GF-D8 (cell line): ENCODE data around the gene IFI27L1.

Source experiments
- DNase-seq: peaks from one replicate; lab custom pipeline; 2025; lab: John Stamatoyannopoulos, UW

IFI27L1 gene

GRCh38 chr14:94113908-94114588, 32.9 kb downstream of the IFI27L1 start:
- no peak for DNase-seq

DNA sequence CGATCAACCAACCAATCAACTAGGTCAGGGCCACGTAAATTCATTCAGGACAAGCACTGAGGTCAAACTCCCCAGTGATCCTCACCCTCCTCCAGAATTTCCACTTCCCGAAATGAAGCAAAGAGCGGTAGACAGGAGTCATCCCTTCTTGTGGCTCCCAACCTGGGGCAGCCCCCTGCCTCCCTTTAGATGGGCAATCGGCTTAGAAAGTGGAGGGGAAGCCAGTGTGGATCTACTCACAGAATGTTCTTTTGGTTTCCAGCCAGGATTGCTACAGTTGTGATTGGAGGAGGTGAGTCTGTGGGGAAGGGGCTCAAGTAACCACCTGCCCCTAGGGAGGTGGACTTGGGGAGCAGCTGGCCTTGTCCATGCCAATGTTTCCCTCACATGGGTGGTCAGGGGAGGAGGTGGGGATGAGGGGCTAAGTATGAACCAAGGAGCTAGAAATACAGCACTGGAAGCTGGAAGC, 33.5 kb downstream of the IFI27L1 start:
- no peak for DNase-seq

DNA sequence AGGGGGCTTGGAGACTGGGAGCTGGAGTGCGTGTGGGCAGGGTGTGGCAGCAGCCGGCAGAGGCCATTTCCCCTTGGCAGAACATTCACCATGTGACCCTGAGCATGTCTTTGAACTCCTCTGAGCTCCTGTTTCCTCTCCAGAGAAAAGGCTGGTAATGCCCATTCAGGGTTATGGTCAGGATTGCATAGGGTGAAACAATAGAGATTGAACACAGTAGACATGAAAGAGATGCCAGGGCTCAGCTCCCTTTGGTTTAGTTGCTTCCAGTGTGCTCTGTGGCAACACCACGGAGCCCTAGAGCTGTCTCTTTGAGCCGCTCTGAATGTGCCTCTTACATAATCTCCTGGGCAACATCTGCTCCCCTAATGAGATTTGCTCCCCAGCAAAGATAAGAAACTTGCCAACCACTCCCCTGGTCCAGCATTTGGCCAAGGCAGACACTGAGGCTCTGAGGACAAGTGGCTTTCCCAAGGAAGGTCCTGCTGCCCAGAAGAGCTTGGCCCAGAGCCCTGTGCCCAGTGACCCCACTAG, 34.0 kb downstream of the IFI27L1 start:
- no peak for DNase-seq

DNA sequence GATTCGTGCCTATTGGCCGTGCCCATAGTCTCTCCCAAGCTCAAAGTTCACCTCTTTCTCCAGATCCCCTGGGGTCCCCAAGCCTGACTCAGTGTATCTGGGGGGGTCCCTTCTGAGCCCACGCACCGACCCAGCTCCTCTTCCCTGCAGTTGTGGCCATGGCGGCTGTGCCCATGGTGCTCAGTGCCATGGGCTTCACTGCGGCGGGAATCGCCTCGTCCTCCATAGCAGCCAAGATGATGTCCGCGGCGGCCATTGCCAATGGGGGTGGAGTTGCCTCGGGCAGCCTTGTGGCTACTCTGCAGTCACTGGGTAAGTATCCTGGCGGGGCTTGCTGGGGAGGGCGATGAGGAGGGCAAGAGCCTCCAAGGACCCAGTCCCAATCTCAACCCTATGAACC, 34.5 kb downstream of the IFI27L1 start:
- no peak for DNase-seq

DNA sequence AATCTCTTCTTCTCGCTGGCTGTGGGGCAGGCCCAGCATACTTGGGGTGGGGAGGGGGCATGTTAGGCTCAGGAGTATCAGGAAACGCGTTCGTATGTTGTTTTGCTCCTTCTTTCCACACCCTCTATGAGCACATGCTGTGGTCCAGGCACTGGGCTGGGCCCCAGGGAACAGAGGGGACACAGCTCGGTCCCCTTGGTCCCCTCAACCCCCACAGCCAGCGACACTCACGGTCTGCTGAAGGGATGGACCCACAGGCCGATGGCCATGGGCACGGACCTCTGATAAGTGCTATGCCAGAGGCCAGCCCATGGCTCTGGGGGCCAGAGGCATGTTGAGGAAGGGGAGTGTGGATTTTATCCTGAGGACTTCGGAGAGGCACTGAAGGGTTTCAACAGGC, 35.6 kb downstream of the IFI27L1 start:
- no peak for DNase-seq

DNA sequence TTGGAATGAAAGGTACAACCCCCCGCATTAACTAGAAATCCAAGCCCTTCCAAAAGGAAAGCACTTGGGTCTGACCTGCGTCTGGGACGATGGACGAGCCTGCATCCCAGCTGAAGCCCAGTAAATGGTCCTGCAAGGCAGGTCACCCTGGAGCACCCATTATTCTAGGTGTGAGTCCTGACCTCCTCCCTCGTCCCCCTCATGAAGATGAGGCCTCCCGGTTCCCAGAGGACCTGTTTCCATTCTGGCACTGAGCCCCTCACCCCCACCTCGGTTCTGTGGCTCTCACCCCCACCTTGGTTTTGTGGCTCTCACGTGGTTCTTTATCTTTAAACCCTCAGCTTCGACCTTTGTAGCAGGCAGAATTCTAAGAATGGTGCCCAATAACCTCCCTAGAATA, 36.7 kb downstream of the IFI27L1 start:
- no peak for DNase-seq

DNA sequence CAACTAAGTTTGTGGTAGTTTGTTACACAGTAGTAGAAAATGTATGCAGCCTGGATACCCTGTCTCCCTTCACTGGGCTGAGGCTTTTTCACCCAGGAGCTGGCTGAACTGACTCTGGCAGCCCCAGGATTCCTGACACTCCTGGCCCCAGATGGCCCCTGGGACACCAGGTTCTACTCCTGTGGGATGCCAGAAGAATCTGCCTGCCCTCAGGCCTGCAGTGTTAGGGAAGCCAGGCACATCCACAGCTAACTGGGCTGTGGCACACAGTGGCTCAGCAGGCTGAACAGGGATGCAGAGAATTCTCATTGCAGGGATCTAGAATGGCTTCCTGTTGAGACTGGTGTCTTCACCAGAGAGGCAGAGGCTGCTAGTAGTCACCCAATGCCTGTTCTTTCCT, 38.0 kb downstream of the IFI27L1 start:
- DNase-seq: no peak

GRCh38 chr14:94120667-94121340, 39.7 kb downstream of the IFI27L1 start:
- DNase-seq: no peak

DNA sequence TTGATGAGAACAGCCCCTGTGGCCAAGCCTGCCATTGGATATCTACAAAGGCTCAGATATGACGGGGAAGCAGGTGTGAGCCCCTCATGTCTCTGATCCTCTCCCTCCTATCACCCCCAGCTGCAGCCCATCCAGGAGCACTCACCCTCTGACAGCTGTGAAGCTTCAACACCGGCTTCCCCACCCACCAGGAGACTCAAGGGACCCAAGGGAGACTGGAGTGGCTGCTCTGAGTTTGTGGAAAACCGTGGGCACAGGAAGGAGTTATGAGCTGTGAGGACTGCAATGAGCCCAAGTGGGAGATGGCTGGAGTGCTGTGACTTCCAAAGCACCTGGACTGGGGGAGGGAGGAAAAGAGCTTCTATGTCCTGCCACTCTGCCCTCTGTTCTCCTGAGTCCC, 40.4 kb downstream of the IFI27L1 start:
- DNase-seq: no peak

- DNase-seq: no peak
Observed at GRCh38 chr14:94122438-94122837, 41.3 kb downstream of the IFI27L1 start.

DNA sequence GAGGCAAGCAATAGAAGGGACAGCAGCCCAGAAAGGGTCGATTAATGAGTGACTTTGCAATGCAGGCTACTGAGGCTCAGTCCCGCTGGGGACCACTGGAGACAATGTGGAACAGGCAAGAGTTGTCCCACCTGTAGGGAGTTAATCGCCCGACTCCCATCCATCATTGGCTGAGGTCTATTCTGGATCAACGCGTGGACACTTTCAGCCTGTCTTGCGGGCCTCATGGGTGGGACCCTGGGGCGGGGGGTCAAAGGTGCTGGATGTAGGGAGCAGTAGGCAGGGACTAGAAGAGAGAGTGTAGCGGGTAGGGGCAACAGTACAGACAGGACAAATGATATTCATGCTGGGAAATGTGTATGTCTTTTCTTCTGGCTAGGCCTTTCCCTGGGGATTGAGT, 42.2 kb downstream of the IFI27L1 start:
- no peak for DNase-seq

DNA sequence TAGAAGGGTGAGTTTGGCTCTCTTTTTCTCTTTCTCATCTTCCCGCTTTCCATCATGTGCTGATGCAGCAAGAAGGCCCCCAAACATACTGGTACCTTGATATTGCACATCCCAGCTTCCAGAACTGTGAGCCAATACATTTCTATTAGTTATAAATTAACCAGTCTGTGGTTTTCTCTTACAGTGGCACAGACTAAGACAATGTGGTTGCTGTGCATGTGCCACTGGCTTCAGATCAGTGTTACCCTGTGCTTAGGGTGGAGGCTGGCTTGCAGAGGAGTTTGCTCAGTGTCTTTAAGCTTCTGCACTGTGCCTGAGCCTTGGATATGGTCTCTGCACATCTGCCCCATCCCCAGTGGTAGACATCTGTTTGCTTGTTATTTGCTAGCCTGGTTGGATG, 42.8 kb downstream of the IFI27L1 start:
- DNase-seq: no peak

GRCh38 chr14:94124582-94125377, 43.7 kb downstream of the IFI27L1 start:
- DNase-seq: no peak

- no peak for DNase-seq
Observed at GRCh38 chr14:94125659-94126418, 44.7 kb downstream of the IFI27L1 start.

GRCh38 chr14:94126419-94126677, 45.2 kb downstream of the IFI27L1 start:
- no peak for DNase-seq

GRCh38 chr14:94126800-94127199, 45.7 kb downstream of the IFI27L1 start:
- DNase-seq: no peak

DNA sequence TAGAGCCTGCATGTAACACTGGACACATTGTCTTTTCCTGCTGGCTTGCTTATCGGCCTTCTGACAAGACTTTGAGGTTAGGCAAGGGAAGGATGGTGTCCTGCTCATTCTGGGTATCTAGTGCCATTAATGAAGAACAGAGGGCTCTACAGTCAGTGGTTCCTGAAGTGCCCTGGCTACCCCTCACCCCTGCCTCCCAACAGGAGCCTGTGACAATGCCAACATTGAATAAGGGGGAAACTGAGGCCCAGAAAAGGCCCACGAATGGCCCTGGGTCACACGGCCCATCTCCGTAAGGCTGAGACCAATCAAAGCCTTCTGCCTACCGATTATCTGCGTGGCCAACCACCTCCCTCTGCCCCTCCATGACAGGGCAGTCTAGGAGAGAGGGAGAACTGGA, 46.2 kb downstream of the IFI27L1 start:
- no peak for DNase-seq

DNA sequence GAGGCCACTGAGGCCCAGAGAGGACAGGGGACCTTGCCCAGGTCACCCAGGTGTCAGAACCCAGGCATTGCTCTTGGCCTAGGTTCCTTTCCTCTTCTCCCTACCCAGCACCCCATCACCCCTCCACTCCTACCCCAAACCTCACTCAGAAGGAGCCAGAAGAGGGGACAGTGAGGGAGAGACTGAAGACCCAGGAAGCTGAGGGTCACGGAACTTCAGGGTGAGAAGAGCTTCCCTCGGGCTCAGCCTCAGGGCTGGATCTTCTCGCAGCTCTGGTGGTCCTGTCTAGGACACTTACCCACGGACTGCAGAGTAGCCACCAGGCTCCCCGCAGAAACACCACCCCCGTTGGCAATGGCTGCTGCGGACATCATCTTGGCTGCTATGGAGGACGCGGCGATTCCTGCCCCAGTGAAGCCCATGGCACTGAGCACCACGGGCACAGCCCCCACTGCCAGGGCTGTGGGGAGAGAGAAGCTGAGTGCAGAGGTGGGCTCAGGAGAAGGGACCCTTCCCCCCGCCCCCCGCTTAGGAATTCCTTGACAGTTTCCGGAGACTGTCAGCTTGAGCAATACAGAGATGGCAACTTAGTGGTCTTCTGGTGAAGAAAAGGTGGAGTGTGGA, 47.2 kb downstream of the IFI27L1 start:
- DNase-seq: no peak

GRCh38 chr14:94129111-94129757, 48.1 kb downstream of the IFI27L1 start, which contains the start of gene IFI27L2:
Gene IFI27L2 (minus strand): TSS chr14:94129604. CDS start chr14:94129564, 40 bp downstream.
- DNase-seq: no peak

DNA sequence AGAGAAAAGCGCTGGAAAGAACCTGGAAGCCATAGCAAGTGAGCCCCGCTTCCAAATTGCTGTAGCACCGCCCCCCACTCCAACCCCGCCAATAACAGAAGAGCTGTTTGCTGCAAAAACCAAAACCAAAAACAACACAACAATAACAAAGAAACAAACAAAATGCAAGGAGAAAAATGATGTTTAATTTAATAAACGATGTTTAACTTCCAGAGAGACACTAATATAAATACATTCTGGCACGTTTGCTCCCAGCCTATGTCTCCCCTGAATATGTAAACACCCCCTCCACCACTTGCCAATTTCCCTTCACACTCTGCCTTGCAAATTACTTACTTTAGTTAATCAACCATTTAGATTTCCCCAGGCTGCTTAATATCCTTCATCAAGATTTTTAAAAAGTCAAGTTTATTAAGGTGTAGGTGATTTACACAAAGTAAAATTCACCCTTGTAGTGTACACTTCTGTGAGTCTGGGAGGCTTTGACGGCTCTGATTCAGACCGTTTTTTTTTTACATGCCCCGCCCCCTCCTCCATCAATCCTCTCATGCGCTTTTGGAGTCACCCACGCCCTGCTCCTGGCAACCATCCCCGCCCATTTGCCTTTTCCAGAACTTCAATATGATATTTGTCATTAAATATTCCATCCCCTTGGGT, 48.8 kb downstream of the IFI27L1 start:
- no peak for DNase-seq
